ENCODE results near the gene AIRE. TPM values are rescaled to one million over a fixed set of nuclear protein-coding genes. Genes with fewer than 3 reads are reported as not detected.

The AIRE gene
- total and polyA plus RNA-seq, 2 of the 13 experiments (the other 11 are each of a cell fraction or from before 2014, with no cell fraction given): not detected

DNA sequence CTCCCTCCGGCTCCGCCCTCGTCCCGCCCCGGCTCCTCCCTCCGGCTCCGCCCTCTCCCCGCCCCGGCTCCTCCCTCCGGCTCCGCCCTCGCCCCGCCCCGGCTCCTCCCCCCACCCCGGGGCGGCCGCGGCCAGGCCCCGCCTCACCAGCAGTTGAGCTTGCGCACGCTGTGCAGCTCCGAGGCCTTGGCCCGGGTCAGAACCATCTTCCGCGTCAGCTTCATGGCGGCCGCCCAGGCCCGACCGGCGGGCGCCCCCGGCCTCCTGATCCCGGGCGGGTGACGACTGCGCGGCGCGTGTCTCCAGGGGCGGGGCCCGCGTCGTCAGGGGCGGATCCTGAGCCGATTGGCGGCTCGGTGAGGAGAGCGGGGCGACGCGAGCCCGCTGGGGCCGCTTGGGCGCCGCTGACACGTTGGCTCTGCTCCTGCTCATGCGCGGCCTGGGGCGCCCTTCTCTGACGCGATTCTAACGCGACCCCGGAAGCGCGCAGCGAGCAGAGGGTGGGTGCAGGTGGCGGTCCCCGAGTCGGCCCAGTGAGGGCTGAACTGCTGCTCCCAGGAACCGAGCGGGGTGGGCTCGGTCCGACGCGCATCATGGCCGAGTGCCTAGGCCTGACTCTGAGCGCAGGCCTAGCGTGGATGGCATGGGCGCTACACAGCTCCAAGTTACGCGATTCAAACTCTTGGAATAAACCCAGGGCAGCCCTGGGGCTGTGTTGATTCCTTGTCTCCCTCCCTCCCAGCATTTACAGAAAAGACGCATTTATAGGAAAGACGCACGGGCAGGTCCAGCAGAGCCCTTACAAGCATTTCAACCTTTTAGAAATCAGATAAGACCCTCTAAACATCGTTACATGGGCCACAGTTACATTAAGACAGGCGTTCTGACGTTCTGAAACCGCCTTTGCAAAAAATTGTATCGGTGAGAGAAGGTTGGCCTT, 53.6 kb downstream of the AIRE start, which contains the start of gene CFAP410 (continued):
- TF ChIP-seq PCBP1 (IDR thresholded peaks at IDR 0.05; ENCODE audit: borderline replicate concordance, low read depth, low read length) (peak; percentile 87; the same call in 1 of the 2 replicates), SP4 (CRISPR knock-in tag; IDR thresholded peaks at IDR 0.05) (peak; percentile 86), ZNF264 (CRISPR knock-in tag; IDR thresholded peaks at IDR 0.05) (0 out of 2 replicates have a peak, but pooled peaks have one; percentile 49), ZSCAN12 (CRISPR knock-in tag; IDR thresholded peaks at IDR 0.05) (0 out of 2 replicates have a peak, but pooled peaks have one; percentile 54), ZSCAN25 (CRISPR knock-in tag; IDR thresholded peaks at IDR 0.05) (peak; percentile 68; the same call in 1 of the 2 replicates), MLX (CRISPR knock-in tag; IDR thresholded peaks at IDR 0.05) (peak; percentile 50; the same call in 1 of the 2 replicates), ZGPAT (CRISPR knock-in tag; IDR thresholded peaks at IDR 0.05) (peak; percentile 88), ERF (CRISPR knock-in tag; IDR thresholded peaks at IDR 0.05) (peak; percentile 87), ZNF274 (CRISPR knock-in tag; IDR thresholded peaks at IDR 0.05) (0 out of 2 replicates have a peak, but pooled peaks have one; percentile 59), MXD3 (CRISPR knock-in tag; IDR thresholded peaks at IDR 0.05) (peak; percentile 85; the same call in 1 of the 2 replicates), ZNF207 (IDR thresholded peaks at IDR 0.05; ENCODE audit: borderline replicate concordance) (no peak), ARID2 (CRISPR knock-in tag; IDR thresholded peaks at IDR 0.05; ENCODE audit: borderline replicate concordance) (no peak), MEIS2 (CRISPR knock-in tag; IDR thresholded peaks at IDR 0.05) (peak; percentile 60; the same call in 1 of the 2 replicates), SNAI1 (CRISPR knock-in tag; IDR thresholded peaks at IDR 0.05; ENCODE audit: borderline replicate concordance) (no peak), ZNF773 (CRISPR knock-in tag; IDR thresholded peaks at IDR 0.05; ENCODE audit: borderline replicate concordance) (peak; percentile 18; the same call in 1 of the 2 replicates), FOXK1 (CRISPR knock-in tag; IDR thresholded peaks at IDR 0.05; ENCODE audit: borderline replicate concordance, low read depth) (peak; percentile 90; the same call in 1 of the 2 replicates), THAP11 (CRISPR knock-in tag; IDR thresholded peaks at IDR 0.05) (peak; percentile 94), JARID2 (CRISPR knock-in tag; IDR thresholded peaks at IDR 0.05; ENCODE audit: insufficient replicate concordance) (no peak), ZNF260 (CRISPR knock-in tag; IDR thresholded peaks at IDR 0.05; ENCODE audit: borderline replicate concordance, low read depth) (no peak), HNF4G (IDR thresholded peaks at IDR 0.05; ENCODE audit: borderline replicate concordance, low read depth, low read length) (no peak), HNF4G (CRISPR knock-in tag; IDR thresholded peaks at IDR 0.05; ENCODE audit: borderline replicate concordance, low read depth) (no peak)
- TF ChIP-seq, protein P1, sequence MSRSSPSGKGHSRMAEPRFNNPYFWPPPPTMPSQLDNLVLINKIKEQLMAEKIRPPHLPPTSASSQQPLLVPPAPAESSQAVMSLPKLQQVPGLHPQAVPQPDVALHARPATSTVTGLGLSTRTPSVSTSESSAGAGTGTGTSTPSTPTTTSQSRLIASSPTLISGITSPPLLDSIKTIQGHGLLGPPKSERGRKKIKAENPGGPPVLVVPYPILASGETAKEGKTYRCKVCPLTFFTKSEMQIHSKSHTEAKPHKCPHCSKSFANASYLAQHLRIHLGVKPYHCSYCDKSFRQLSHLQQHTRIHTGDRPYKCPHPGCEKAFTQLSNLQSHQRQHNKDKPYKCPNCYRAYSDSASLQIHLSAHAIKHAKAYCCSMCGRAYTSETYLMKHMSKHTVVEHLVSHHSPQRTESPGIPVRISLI (CRISPR knock-in tag; IDR thresholded peaks at IDR 0.05; ENCODE audit: borderline replicate concordance): no peak

All from HepG2 (cell line).